HG02943 (cell line): ENCODE results near the gene HTR4.

Source experiments
- ATAC-seq: cut with Tn5 transposase; IDR thresholded peaks from one replicate; pipeline ENCODE4 v1.9.1; 2021; ENCODE audit warnings: mild to moderate bottlenecking, low read depth, moderate library complexity; ENCODE audit not compliant: unreplicated experiment

The HTR4 gene

GRCh38 chr5:148665431-148665830 lies 11.1 kb upstream of the HTR4 start:
- no peak for ATAC-seq

GRCh38 chr5:148663509-148663908 lies 9.2 kb upstream of the HTR4 start:
- ATAC-seq: no peak

GRCh38 chr5:148660346-148660660 lies 6.0 kb upstream of the HTR4 start:
- no peak for ATAC-seq

- ATAC-seq: no peak
Measured at GRCh38 chr5:148659641-148660345, 5.5 kb upstream of the HTR4 start.

GRCh38 chr5:148653291-148653835 lies 964 bp downstream of the HTR4 start:
- no peak for ATAC-seq

GRCh38 chr5:148651528-148651927 lies 2.8 kb downstream of the HTR4 start:
- ATAC-seq: no peak

- ATAC-seq: no peak
Measured at GRCh38 chr5:148645527-148645926, 8.8 kb downstream of the HTR4 start.

GRCh38 chr5:148641735-148642134 lies 12.6 kb downstream of the HTR4 start:
- no peak for ATAC-seq

GRCh38 chr5:148640471-148640870 lies 13.9 kb downstream of the HTR4 start:
- no peak for ATAC-seq

GRCh38 chr5:148639081-148639480 lies 15.2 kb downstream of the HTR4 start:
- no peak for ATAC-seq

- no peak for ATAC-seq
Measured at GRCh38 chr5:148636353-148636752, 18.0 kb downstream of the HTR4 start.

GRCh38 chr5:148635321-148636083 lies 18.8 kb downstream of the HTR4 start:
- ATAC-seq: no peak

- ATAC-seq: no peak
Measured at GRCh38 chr5:148633067-148633377, 21.3 kb downstream of the HTR4 start.

GRCh38 chr5:148632255-148633066 lies 21.9 kb downstream of the HTR4 start:
- no peak for ATAC-seq

- ATAC-seq: no peak
Measured at GRCh38 chr5:148626986-148627385, 27.3 kb downstream of the HTR4 start.

GRCh38 chr5:148626081-148626613 lies 28.2 kb downstream of the HTR4 start:
- ATAC-seq: no peak

GRCh38 chr5:148625250-148625649 lies 29.1 kb downstream of the HTR4 start:
- no peak for ATAC-seq

GRCh38 chr5:148623741-148624140 lies 30.6 kb downstream of the HTR4 start:
- ATAC-seq: no peak

- no peak for ATAC-seq
Measured at GRCh38 chr5:148623101-148623500, 31.2 kb downstream of the HTR4 start.

- no peak for ATAC-seq
Measured at GRCh38 chr5:148620696-148621095, 33.6 kb downstream of the HTR4 start.

- ATAC-seq: no peak
Measured at GRCh38 chr5:148620091-148620490, 34.2 kb downstream of the HTR4 start.
